HEK293 (cell line): ENCODE results near the gene CCDC85C.

ENCODE experiments used
- CTCF ChIP-seq: fragments of 450-650 bp; formaldehyde crosslinking; IDR thresholded peaks from 2 replicates; pipeline ENCODE4 v1.5.1; 2016; ENCODE audit warnings: missing biosample characterization, missing genetic modification characterization
- ZNF155 ChIP-seq: fragments of 450-650 bp; formaldehyde crosslinking; IDR thresholded peaks from 2 replicates; pipeline ENCODE4 v1.5.1; 2016; ENCODE audit warnings: missing biosample characterization, missing genetic modification characterization

- no peak for TF ChIP-seq CTCF (tag by site-specific recombination)
- no peak for TF ChIP-seq ZNF155 (tag by site-specific recombination)
These were observed 21.0 kb upstream of the CCDC85C start for GRCh38 chr14:99624971-99625370.
